Astrocyte (in vitro differentiated cells and primary cell): Measurements from ENCODE around the gene RASGRF2. TPM values are rescaled to one million over a fixed set of nuclear protein-coding genes. Genes with fewer than 3 reads are reported as not detected.

Source experiments
- DNase-seq: peaks from one replicate; pipeline ENCODE4 v3.0.0-alpha.2; 2010; ENCODE audit warnings: low read depth
- FAIRE-seq: peaks from 2 replicates; lab custom pipeline; 2011; peaks lifted over from hg19 to GRCh38; lab: Jason Lieb, UNC
- H2AFZ ChIP-seq: 2 replicates; pipeline ENCODE4 v1.6.0; 2012; ENCODE audit warnings: low read depth, low read length, inconsistent platforms
- H3K27ac ChIP-seq: 2 replicates; pipeline ENCODE4 v1.5.1; 2011; ENCODE audit warnings: low read depth, low read length, inconsistent platforms
- H3K27me3 ChIP-seq: 2 replicates; pipeline ENCODE4 v1.6.0; 2011; ENCODE audit warnings: low read length, inconsistent platforms; ENCODE audit not compliant: insufficient read depth
- H3K36me3 ChIP-seq: 2 replicates; pipeline ENCODE4 v1.5.1; 2011; ENCODE audit warnings: low read length, inconsistent platforms; ENCODE audit not compliant: insufficient read depth
- H3K4me1 ChIP-seq: 2 replicates; pipeline ENCODE4 v1.5.1; 2011; ENCODE audit warnings: low read length, inconsistent platforms; ENCODE audit not compliant: insufficient read depth
- H3K4me2 ChIP-seq: 2 replicates; pipeline ENCODE4 v1.6.0; 2012; ENCODE audit warnings: low read length, inconsistent platforms
- H3K4me3 ChIP-seq: 2 replicates; pipeline ENCODE4 v1.5.1; 2011; ENCODE audit warnings: low read depth, mild to moderate bottlenecking, low read length, inconsistent platforms; ENCODE audit not compliant: insufficient read depth
- H3K79me2 ChIP-seq: 2 replicates; pipeline ENCODE4 v1.6.0; 2012; ENCODE audit warnings: mild to moderate bottlenecking, low read length, inconsistent platforms; ENCODE audit not compliant: insufficient read depth
- H3K9ac ChIP-seq: 2 replicates; pipeline ENCODE4 v1.6.0; 2012; ENCODE audit warnings: mild to moderate bottlenecking, low read length, inconsistent platforms
- H3K9me3 ChIP-seq: 2 replicates; pipeline ENCODE4 v1.5.1; 2012; ENCODE audit warnings: low read depth, mild to moderate bottlenecking, low read length, inconsistent platforms; ENCODE audit not compliant: insufficient read depth
- H4K20me1 ChIP-seq: 2 replicates; pipeline ENCODE4 v1.6.0; 2012; ENCODE audit warnings: low read length, inconsistent platforms; ENCODE audit not compliant: insufficient read depth
- H3K27ac Mint-ChIP-seq: one replicate; pipeline ENCODE4 v1.8.0; 2021; ENCODE audit warnings: mild to moderate bottlenecking, mixed read lengths; ENCODE audit not compliant: unreplicated experiment
- H3K27me3 Mint-ChIP-seq: one replicate; pipeline ENCODE4 v1.8.0; 2021; ENCODE audit warnings: low read depth, mixed read lengths; ENCODE audit not compliant: unreplicated experiment
- H3K36me3 Mint-ChIP-seq: one replicate; pipeline ENCODE4 v1.8.0; 2021; ENCODE audit warnings: low read depth, mixed read lengths; ENCODE audit not compliant: unreplicated experiment
- H3K4me1 Mint-ChIP-seq: one replicate; pipeline ENCODE4 v1.8.0; 2021; ENCODE audit warnings: low read depth, mixed read lengths; ENCODE audit not compliant: unreplicated experiment
- H3K4me3 Mint-ChIP-seq: one replicate; pipeline ENCODE4 v1.8.0; 2021; ENCODE audit warnings: mild to moderate bottlenecking, moderate library complexity, mixed read lengths; ENCODE audit not compliant: unreplicated experiment
- H3K9me3 Mint-ChIP-seq: one replicate; pipeline ENCODE4 v1.8.0; 2021; ENCODE audit warnings: mild to moderate bottlenecking, mixed read lengths; ENCODE audit not compliant: unreplicated experiment
- CTCF ChIP-seq: IDR thresholded peaks from 2 replicates; pipeline ENCODE4 v1.5.1; 2011; ENCODE audit warnings: low read depth, mild to moderate bottlenecking, inconsistent platforms, low read length, moderate library complexity; ENCODE audit not compliant: insufficient read depth
- EZH2 ChIP-seq: IDR thresholded peaks from 2 replicates; pipeline ENCODE4 v1.6.1; 2012; ENCODE audit warnings: mild to moderate bottlenecking, low read length, inconsistent platforms; ENCODE audit not compliant: insufficient read depth
- total RNA-seq: library from RNA; stranded (reverse); gene quantifications from 2 replicates; pipeline ENCODE4 v1.2.1, GENCODE V29; 2021

RASGRF2 gene
- total RNA-seq, 1 donor from 2014 or later, result 8.0 TPM

DNA sequence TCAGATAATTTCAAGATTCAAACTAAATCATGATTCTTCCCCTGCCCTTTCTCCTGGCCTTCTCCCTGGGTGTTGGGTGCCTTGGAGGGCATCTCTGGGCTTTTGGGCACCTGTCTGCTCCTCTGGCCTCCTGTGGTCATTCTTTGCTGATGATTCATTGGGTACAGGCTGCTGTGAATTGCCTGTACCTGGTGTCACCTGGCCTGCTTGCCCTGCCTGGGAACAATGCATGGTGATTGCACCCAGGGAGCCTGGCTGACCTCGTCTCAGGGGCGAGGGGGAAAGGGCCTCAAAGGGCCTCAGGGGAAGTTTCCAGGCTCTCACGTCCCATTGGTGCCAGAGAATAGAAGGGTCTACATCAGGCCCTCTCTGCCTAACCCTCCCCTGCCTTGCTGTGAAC, 252.9 kb downstream of the RASGRF2 start:
- no peak overlapping the region for H3K4me3 ChIP-seq
- H3K9ac ChIP-seq, result no peak overlapping the region
- no peaks in the 10 kb centered on the region for H3K9me3 ChIP-seq
- Mint-ChIP-seq H3K4me1 (no peaks in the 10 kb centered on the region), H3K36me3 (peaks cover 8% of the 10 kb centered on the region), H3K4me3 (no peak overlapping the region), H3K9me3 (peaks cover 2% of the 10 kb centered on the region), H3K27ac (no peak overlapping the region), H3K27me3 (peaks cover 5% of the 10 kb centered on the region)
- no peaks in the 10 kb centered on the region for H4K20me1 ChIP-seq
- no peak for TF ChIP-seq CTCF
- H3K4me2 ChIP-seq, result no peak overlapping the region
- H2AFZ ChIP-seq, result no peak overlapping the region
- H3K4me1 ChIP-seq, result no peaks in the 10 kb centered on the region
- no peaks in the 10 kb centered on the region for H3K79me2 ChIP-seq
- DNase-seq (no peak), FAIRE-seq (no peak)
- no peak overlapping the region for H3K27ac ChIP-seq
- H3K36me3 ChIP-seq, result no peaks in the 10 kb centered on the region
- H3K27me3 ChIP-seq, result no peaks in the 10 kb centered on the region

- no peaks in the 10 kb centered on the region for H3K36me3 ChIP-seq
- H3K4me2 ChIP-seq, result no peak overlapping the region
- no peaks in the 10 kb centered on the region for H3K27me3 ChIP-seq
- no peak overlapping the region for H3K9ac ChIP-seq
- H3K4me3 Mint-ChIP-seq, result no peak overlapping the region
- H3K27ac Mint-ChIP-seq, result no peak overlapping the region
- no peak overlapping the region for H3K27ac ChIP-seq
- no peaks in the 10 kb centered on the region for H3K9me3 ChIP-seq
- TF ChIP-seq EZH2, result no peak
- no peak for TF ChIP-seq CTCF
- no peaks in the 10 kb centered on the region for H3K4me1 ChIP-seq
- H2AFZ ChIP-seq, result no peak overlapping the region
- H3K9me3 Mint-ChIP-seq, result peaks cover 7% of the 10 kb centered on the region
- peaks cover 4% of the 10 kb centered on the region for H3K36me3 Mint-ChIP-seq
- H4K20me1 ChIP-seq, result no peaks in the 10 kb centered on the region
- no peak for DNase-seq
- no peaks in the 10 kb centered on the region for H3K79me2 ChIP-seq
- no peak for FAIRE-seq
- peaks cover 2% of the 10 kb centered on the region for H3K27me3 Mint-ChIP-seq
- H3K4me3 ChIP-seq, result no peak overlapping the region
- peaks cover 2% of the 10 kb centered on the region for H3K4me1 Mint-ChIP-seq
These were observed 254.7 kb downstream of the RASGRF2 start for GRCh38 chr5:81214848-81215247.

DNA sequence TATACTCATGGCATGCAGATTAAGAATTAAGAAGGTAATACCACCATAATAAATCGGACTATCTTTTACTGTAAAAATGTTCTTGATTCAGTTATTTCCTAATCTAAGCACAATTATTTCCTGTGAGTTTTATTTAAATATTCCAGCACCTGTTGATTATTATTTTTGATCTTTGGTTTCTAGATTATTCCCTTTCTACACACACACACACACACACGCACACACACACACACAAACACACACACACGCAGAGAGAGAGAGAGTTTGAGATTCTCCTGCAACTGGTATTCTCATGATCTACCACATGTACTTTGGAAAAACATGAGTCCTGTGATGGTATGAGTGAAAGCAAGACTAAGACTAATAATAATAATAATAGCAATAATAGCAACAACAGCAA, 256.0 kb downstream of the RASGRF2 start:
- DNase-seq (no peak), FAIRE-seq (no peak)
- H4K20me1 ChIP-seq, result no peaks in the 10 kb centered on the region
- H2AFZ ChIP-seq, result no peak overlapping the region
- Mint-ChIP-seq H3K4me1 (peaks cover 2% of the 10 kb centered on the region), H3K27ac (no peak overlapping the region), H3K36me3 (peaks cover 2% of the 10 kb centered on the region), H3K9me3 (peaks cover 6% of the 10 kb centered on the region), H3K27me3 (no peaks in the 10 kb centered on the region), H3K4me3 (no peak overlapping the region)
- no peak overlapping the region for H3K9ac ChIP-seq
- H3K79me2 ChIP-seq, result no peaks in the 10 kb centered on the region
- H3K4me3 ChIP-seq, result no peak overlapping the region
- no peaks in the 10 kb centered on the region for H3K36me3 ChIP-seq
- TF ChIP-seq EZH2 (no peak), CTCF (no peak)
- no peaks in the 10 kb centered on the region for H3K27me3 ChIP-seq
- no peaks in the 10 kb centered on the region for H3K4me1 ChIP-seq
- H3K9me3 ChIP-seq, result no peaks in the 10 kb centered on the region
- no peak overlapping the region for H3K27ac ChIP-seq
- no peak overlapping the region for H3K4me2 ChIP-seq
